Uterus (tissue), 4 donors: Measurements from ENCODE around the gene CHEK1. TPM values are rescaled to one million over a fixed set of nuclear protein-coding genes. Genes with fewer than 3 reads are reported as not detected.
"Not testable (repeated sequence)": the region's sequence is repeated elsewhere in the genome, so short reads cannot be mapped to it uniquely, and the experiment has no call there.

Experiments
- DNase-seq, 2 donors: peaks; one replicate each; pipeline ENCODE4 v3.0.0-alpha.2; 2019 to 2020
- H3K27ac ChIP-seq, 2 donors: fragments of 200-600 bp; sonication (generic); 1 replicate in 1 of 2; 2 replicates in 1 of 2; pipeline ENCODE4 v1.5.1; 2016 to 2018
- H3K27me3 ChIP-seq, 2 donors: fragments of 200-600 bp; sonication (generic); one replicate each; pipeline ENCODE4 v1.5.1; 2018 to 2019; ENCODE audit warnings: control low read depth in 1 of 2
- H3K36me3 ChIP-seq, 2 donors: fragments of 200-600 bp; sonication (generic); one replicate each; pipeline ENCODE4 v1.5.1; 2019; ENCODE audit warnings: control low read depth in 1 of 2
- H3K4me1 ChIP-seq, 2 donors: fragments of 200-600 bp; sonication (generic); one replicate each; pipeline ENCODE4 v1.5.1; 2018 to 2019; ENCODE audit warnings: control low read depth in 1 of 2
- H3K4me3 ChIP-seq, 2 donors: fragments of 200-600 bp; sonication (generic); 1 replicate in 1 of 2; 2 replicates in 1 of 2; pipeline ENCODE4 v1.5.1; 2018 to 2019; ENCODE audit warnings: mild to moderate bottlenecking in 1 of 2
- H3K9me3 ChIP-seq, 2 donors: fragments of 200-600 bp; sonication (generic); one replicate each; pipeline ENCODE4 v1.5.1; 2019; ENCODE audit warnings: control low read depth in 1 of 2
- CTCF ChIP-seq, 4 experiments: fragments of 200-600 bp in 2 of 4; fragments of 450-650 bp in 2 of 4; sonication (generic) in 2 of 4; IDR thresholded peaks; one replicate each; pipeline ENCODE4 v1.5.1; 2016 to 2019; ENCODE audit warnings: antibody characterized with exemption in 4 of 4, mild to moderate bottlenecking in 2 of 4, moderate library complexity in 1 of 4
- POLR2A ChIP-seq, 2 donors: fragments of 450-650 bp; IDR thresholded peaks; one replicate each; pipeline ENCODE4 v1.6.1; 2016; ENCODE audit warnings: antibody characterized with exemption in 2 of 2, mild to moderate bottlenecking in 1 of 2, moderate library complexity in 1 of 2
- intact Hi-C: fragments of 100-400 bp; cut with DNase I; formaldehyde crosslinking; loops from one replicate; pipeline ENCODE4 v1.15.1; 2023; ENCODE audit warnings: low total_unique reads
- total RNA-seq, 4 donors: library from RNA; depleted of rRNA in 3 of 4; stranded (reverse); fragments of >200 nt in 3 of 4; gene quantifications; one replicate each; pipeline versions ENCODE4 v1.1.0 to v1.2.4, GENCODE V29; 2014 to 2023
- donor health status: DM: yes; HTN: yes; CAD: no.

The CHEK1 gene
- total RNA-seq: 10 to 100 TPM in 1 of 4 donors, 1 to 10 TPM in 2, not detected in 1; 1.6 to 35.4 (median 2.6) TPM

- H3K9me3 ChIP-seq: no peaks in the 10 kb centered on the region
- H3K27me3 ChIP-seq: no peaks in the 10 kb centered on the region
- DNase-seq: no peak
- no peaks in the 10 kb centered on the region for H3K36me3 ChIP-seq
- H3K4me1 ChIP-seq: peaks cover 0 to 6% of the 10 kb centered on the region in 2 donors
- intact Hi-C loops: no loop called here
- H3K27ac ChIP-seq: peak within 1 kb of the TSS; percentile 93 to 96
- TF ChIP-seq CTCF (IDR thresholded peaks at IDR 0.05) (no peak), POLR2A (IDR thresholded peaks at IDR 0.05) (no peak)
- H3K4me3 ChIP-seq: peak within 1 kb of the TSS; percentile 60 to 61
Observed at GRCh38 chr11:125624756-125625213, at the start of gene CHEK1. CHEK1 (plus strand) TSS chr11:125625163; CDS start chr11:125626769, 1,606 bp downstream.

- H3K27me3 ChIP-seq, DNase-seq, H3K4me1 ChIP-seq, intact Hi-C loops, H3K27ac ChIP-seq, H3K9me3 ChIP-seq, H3K36me3 ChIP-seq, H3K4me3 ChIP-seq: not testable (repeated sequence)
Observed at GRCh38 chr11:125577181-125577580, 47.8 kb upstream of the CHEK1 start.

- intact Hi-C loops: no loop called here
Observed at GRCh38 chr11:125578783-125579182, 46.2 kb upstream of the CHEK1 start.

GRCh38 chr11:125579811-125580210 is 45.2 kb upstream of the CHEK1 start:
- no peak for DNase-seq
- intact Hi-C loops: no loop called here
- no peak overlapping the region for H3K27ac ChIP-seq
- H3K4me1 ChIP-seq: no peaks in the 10 kb centered on the region
- no peaks in the 10 kb centered on the region for H3K36me3 ChIP-seq
- no peak overlapping the region for H3K4me3 ChIP-seq
- H3K27me3 ChIP-seq: no peaks in the 10 kb centered on the region
- no peaks in the 10 kb centered on the region for H3K9me3 ChIP-seq
- TF ChIP-seq CTCF (IDR thresholded peaks at IDR 0.05) (no peak), POLR2A (IDR thresholded peaks at IDR 0.05) (no peak)

More at GRCh38 chr11:125578783-125579182, 46.2 kb upstream of the CHEK1 start:
- H3K9me3 ChIP-seq: no peaks in the 10 kb centered on the region
- no peak for TF ChIP-seq CTCF (IDR thresholded peaks at IDR 0.05)
- TF ChIP-seq POLR2A (IDR thresholded peaks at IDR 0.05): no peak
- no peak overlapping the region for H3K27ac ChIP-seq
- H3K27me3 ChIP-seq: no peaks in the 10 kb centered on the region
- no peak for DNase-seq
- no peaks in the 10 kb centered on the region for H3K4me1 ChIP-seq
- no peak overlapping the region for H3K4me3 ChIP-seq
- no peaks in the 10 kb centered on the region for H3K36me3 ChIP-seq

- no peak overlapping the region for H3K27ac ChIP-seq
- H3K36me3 ChIP-seq: no peaks in the 10 kb centered on the region
- no peak for DNase-seq
- H3K4me3 ChIP-seq: no peak overlapping the region
- no peaks in the 10 kb centered on the region for H3K9me3 ChIP-seq
- TF ChIP-seq POLR2A (IDR thresholded peaks at IDR 0.05): no peak
- TF ChIP-seq CTCF (IDR thresholded peaks at IDR 0.05): no peak
- intact Hi-C loops: no loop called here
- H3K4me1 ChIP-seq: no peaks in the 10 kb centered on the region
- H3K27me3 ChIP-seq: no peaks in the 10 kb centered on the region
Observed at GRCh38 chr11:125583496-125583895, 41.5 kb upstream of the CHEK1 start.

- Histone ChIP-seq H3K27me3 (no peaks in the 10 kb centered on the region), H3K36me3 (no peaks in the 10 kb centered on the region), H3K9me3 (no peaks in the 10 kb centered on the region), H3K27ac (no peak overlapping the region), H3K4me3 (no peak overlapping the region), H3K4me1 (no peaks in the 10 kb centered on the region)
- DNase-seq: no peak
- intact Hi-C loops: no loop called here
- TF ChIP-seq CTCF (IDR thresholded peaks at IDR 0.05) (no peak), POLR2A (IDR thresholded peaks at IDR 0.05) (no peak)
Observed at GRCh38 chr11:125585487-125585886, 39.5 kb upstream of the CHEK1 start.
